Measurements from ENCODE around the gene PRRC2B.

The PRRC2B gene

GRCh38 chr9:131516930-131517329 lies 123.0 kb downstream of the PRRC2B start:
- no peak overlapping the region for H3K4me3 ChIP-seq (ENCODE audit: low read depth, low read length)
- DNase-seq (ENCODE audit: low read depth) = no peak
- no peak for TF ChIP-seq CTCF (IDR thresholded peaks at IDR 0.05; ENCODE audit: low read depth, low read length, missing control alignments)
- in situ Hi-C loops (cut with HindIII; ENCODE audit: low sequenced_read_pairs) = no loop called here

GRCh38 chr9:131517761-131518190 lies 123.9 kb downstream of the PRRC2B start:
- H3K4me3 ChIP-seq (ENCODE audit: low read depth, low read length) = no peak overlapping the region
- no peak for DNase-seq (ENCODE audit: low read depth)
- TF ChIP-seq CTCF (IDR thresholded peaks at IDR 0.05; ENCODE audit: low read depth, low read length, missing control alignments) = no peak
- in situ Hi-C loops (cut with HindIII; ENCODE audit: low sequenced_read_pairs) = no loop called here

GRCh38 chr9:131518553-131518952 lies 124.7 kb downstream of the PRRC2B start:
- no peak overlapping the region for H3K4me3 ChIP-seq (ENCODE audit: low read depth, low read length)
- DNase-seq (ENCODE audit: low read depth) = no peak
- in situ Hi-C loops (cut with HindIII; ENCODE audit: low sequenced_read_pairs) = no loop called here
- TF ChIP-seq CTCF (IDR thresholded peaks at IDR 0.05; ENCODE audit: low read depth, low read length, missing control alignments) = no peak

- in situ Hi-C loops (cut with HindIII; ENCODE audit: low sequenced_read_pairs) = no loop called here
- no peak overlapping the region for H3K4me3 ChIP-seq (ENCODE audit: low read depth, low read length)
- no peak for DNase-seq (ENCODE audit: low read depth)
- no peak for TF ChIP-seq CTCF (IDR thresholded peaks at IDR 0.05; ENCODE audit: low read depth, low read length, missing control alignments)
Measured at GRCh38 chr9:131520503-131520902, 126.6 kb downstream of the PRRC2B start.

GRCh38 chr9:131521203-131521602 lies 127.3 kb downstream of the PRRC2B start:
- in situ Hi-C loops (cut with HindIII; ENCODE audit: low sequenced_read_pairs) = no loop called here
- H3K4me3 ChIP-seq (ENCODE audit: low read depth, low read length) = no peak overlapping the region
- no peak for DNase-seq (ENCODE audit: low read depth)
- no peak for TF ChIP-seq CTCF (IDR thresholded peaks at IDR 0.05; ENCODE audit: low read depth, low read length, missing control alignments)

- no peak for TF ChIP-seq CTCF (IDR thresholded peaks at IDR 0.05; ENCODE audit: low read depth, low read length, missing control alignments)
- no peak for DNase-seq (ENCODE audit: low read depth)
- H3K4me3 ChIP-seq (ENCODE audit: low read depth, low read length) = no peak overlapping the region
- in situ Hi-C loops (cut with HindIII; ENCODE audit: low sequenced_read_pairs) = no loop called here
Measured at GRCh38 chr9:131521822-131522221, 127.9 kb downstream of the PRRC2B start.

All from astrocyte of the cerebellum (primary cell).